T-helper 1 cell (primary cell): ENCODE results near the gene PTTG1.

Source experiments
- DNase-seq, 5 donors: peaks; one replicate each; pipeline ENCODE4 v3.0.0-alpha.2; 2012 to 2020
- total RNA-seq, 4 donors: gene quantifications; one replicate each; lab custom pipeline; 2026; lab: John Stamatoyannopoulos, UW

The PTTG1 gene
- total RNA-seq: 8.7 to 18.7 (median 14.9) reads per million in 4 donors

- DNase-seq: peak; percentile 80 to 97 (median 85)
Measured at GRCh38 chr5:160421625-160422258, at the start of gene PTTG1. PTTG1 (plus strand) TSS chr5:160421855; CDS start chr5:160422313, 458 bp downstream.

GRCh38 chr5:160375166-160375565 is 46.5 kb upstream of the PTTG1 start:
- DNase-seq: no peak

DNA sequence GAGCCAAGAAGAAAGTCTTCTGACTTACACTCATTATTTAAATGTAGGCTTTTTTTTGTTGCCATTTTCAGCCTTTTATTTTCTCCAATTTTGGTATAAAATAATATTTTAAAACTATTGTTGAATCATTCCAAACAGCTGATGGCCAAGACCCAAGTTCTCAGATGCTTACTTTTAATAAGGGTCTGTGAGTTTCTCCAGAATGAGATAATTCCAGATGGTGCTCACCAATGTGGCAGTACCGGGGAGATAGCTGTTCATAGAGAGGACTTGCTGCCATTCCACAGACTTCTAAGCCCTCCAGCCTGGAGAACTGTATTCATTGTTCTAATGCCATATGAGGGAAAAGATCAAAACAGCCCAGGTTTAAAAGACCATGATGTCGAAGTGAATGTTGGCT is 46.0 kb upstream of the PTTG1 start:
- no peak for DNase-seq

GRCh38 chr5:160376416-160376815 is 45.2 kb upstream of the PTTG1 start:
- no peak for DNase-seq

GRCh38 chr5:160377651-160378050 is 44.0 kb upstream of the PTTG1 start:
- DNase-seq: no peak

DNA sequence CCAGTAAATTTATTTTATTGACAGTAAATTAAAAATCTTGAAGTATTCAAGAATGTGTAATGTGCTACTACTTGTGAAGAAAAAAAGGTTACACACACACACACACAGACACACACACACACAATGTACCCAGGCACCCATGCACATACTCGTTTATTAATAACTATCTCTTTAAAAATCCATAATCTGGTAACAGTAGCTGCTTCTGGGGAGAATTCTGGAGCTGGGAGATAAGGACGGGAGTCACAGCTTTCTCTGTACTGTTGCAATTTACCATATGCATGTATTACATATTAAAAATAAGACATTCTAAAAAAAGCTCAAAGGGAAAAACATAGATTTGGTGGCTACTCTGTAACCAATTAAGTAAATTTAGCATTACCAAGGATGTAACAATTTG is 43.3 kb upstream of the PTTG1 start:
- no peak for DNase-seq

DNA sequence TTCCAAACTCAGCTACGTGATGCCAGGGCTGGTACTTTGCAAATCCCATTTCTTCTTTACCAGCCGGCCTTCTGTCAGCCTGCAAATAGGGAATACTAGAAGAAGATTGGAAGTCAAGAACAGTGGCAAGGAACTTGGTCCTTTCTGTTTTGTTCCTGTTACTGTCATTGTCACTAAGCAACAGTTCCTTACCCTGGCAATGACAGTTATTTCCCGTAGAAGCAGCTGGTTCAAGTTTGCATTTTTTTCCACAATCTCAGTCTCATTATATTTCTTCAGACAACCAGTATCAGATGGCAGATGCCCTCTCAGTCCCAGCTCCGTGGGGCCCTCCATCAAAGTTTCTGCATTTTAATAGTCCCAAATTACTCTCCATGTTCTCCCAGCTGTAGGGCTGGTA is 42.1 kb upstream of the PTTG1 start:
- DNase-seq: no peak

DNA sequence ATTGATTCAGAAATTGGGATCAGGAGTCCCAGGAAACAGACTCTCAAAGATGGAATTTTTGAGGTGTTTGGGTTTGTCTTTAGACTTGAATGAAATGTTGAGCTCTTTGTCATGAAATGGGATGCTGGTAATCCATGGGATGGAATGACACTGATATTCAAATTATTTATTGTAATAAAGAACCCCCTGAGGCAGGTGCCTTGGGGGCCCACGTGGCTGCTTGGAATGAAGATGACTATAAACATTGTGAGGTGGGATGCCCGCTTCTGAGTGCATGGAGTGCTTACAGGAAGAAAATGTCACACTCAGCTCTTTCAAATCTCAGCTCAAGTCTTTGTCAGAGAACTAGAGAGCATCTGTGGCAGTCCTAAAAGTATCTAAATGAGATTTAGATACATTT is 41.6 kb upstream of the PTTG1 start:
- no peak for DNase-seq

DNA sequence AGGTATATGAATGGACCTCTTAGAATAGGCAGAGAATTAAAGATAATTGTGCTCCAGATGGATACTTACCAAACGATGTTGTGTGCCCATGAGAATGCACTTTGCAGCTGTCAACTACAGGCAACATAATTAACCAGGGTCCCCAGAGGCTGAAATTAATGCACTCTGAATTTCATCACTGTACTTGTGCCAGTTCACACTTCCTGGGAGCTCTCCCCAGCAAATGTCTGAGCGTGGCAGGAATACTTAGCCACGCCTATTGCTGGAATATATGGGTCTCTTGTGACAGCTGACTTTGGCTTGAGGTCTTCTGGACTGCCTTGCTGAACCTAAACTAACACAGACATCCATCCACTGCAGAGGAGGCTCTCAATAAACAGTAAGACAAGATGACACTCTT is 39.3 kb upstream of the PTTG1 start:
- no peak for DNase-seq

GRCh38 chr5:160384681-160385080 is 37.0 kb upstream of the PTTG1 start:
- DNase-seq: no peak

GRCh38 chr5:160385496-160385895 is 36.2 kb upstream of the PTTG1 start:
- no peak for DNase-seq

DNA sequence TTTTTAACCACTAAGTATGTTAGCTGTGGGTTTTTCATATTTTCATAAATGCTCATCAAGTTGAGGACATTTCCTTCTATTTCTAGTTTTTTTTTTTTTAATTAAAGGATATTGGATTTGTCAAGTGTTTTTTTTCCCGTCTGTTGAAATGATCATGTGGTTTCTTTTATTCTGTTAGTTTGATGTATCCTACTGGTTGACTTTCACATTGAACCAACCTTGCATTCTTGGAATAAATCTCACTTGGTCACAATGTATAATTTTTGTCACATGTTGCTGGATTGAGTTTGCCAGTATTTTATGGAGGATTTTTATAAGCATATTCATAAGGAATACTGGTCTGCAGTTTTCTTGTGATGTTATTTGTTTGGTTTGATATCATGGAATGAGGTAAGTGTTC is 34.2 kb upstream of the PTTG1 start:
- DNase-seq: no peak

DNA sequence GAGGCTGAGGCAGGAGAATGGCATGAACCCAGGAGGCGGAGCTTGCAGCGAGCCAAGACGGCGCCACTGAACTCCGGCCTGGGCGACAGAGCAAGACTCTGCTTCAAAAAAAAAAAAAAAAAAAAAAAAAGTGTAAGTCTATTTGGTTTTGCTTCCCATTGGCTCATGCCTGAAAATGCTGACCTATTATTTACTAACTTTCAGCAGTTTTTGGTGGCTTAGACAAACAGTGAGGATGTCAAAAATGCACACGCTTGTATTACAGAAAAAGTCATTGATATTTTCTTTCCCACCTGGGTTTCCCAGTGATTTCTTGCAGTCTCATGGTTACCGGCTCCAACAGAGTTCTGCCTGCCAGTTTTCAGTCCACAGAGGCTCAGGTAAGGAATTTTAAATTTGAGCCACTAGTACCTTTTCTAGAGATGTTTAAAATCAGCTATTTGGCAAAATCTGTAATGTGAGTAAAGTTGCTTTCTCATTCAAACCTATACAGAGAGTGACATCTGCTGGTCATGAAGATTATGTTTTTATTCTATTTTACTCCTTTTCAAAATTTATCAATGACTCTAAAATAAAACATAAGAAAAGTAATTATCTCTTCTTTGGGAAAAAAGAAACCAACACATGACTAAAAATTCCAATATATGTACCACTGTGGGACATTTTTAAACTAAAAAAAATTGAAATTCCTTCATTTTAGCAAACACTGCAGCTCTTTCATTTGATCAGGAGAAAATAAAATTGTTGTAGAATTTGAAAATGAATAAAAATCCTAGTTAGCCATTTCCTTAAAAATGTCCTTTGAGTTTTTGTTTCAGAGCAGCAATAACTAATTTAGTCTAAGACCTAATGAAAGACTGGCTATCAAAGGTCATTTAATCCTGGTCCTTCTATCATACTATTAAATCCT is 30.6 kb upstream of the PTTG1 start:
- DNase-seq: no peak

DNA sequence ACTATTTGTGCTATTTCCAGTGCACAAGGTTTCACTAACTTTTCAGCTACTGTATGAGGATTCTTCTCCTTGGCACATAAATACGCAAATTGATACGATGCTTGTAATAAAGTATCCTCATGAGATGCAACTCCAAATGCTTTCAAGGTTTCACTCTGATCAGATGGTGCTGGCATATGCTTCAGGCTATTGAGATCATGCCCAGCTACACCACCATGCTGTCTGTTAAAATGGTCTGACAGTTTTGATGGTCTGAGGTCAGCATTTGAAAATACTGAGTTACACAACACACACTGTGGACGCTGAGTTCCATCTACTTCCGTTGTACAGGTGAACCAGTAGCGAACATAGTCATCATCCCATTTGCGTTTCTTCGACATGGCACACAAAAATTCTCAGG is 26.5 kb upstream of the PTTG1 start:
- no peak for DNase-seq

DNA sequence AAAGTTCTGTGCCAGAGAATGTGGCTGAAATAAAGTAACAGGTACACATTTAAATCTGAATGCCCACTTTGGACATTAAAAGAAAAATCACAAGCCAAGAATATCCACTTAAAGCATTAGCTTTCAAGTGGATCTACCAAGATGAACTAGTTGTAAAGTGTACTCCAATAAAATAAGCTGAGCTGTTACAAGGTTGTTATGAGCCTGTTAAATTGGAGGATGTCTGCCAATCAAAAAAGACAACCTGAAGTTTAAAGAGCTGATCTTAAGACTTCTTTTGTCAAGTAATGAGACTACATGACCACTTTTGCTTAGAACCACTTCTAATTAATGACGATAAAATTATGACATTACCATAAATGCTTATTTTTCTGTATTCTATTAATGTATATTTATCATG is 24.2 kb upstream of the PTTG1 start:
- DNase-seq: no peak

DNA sequence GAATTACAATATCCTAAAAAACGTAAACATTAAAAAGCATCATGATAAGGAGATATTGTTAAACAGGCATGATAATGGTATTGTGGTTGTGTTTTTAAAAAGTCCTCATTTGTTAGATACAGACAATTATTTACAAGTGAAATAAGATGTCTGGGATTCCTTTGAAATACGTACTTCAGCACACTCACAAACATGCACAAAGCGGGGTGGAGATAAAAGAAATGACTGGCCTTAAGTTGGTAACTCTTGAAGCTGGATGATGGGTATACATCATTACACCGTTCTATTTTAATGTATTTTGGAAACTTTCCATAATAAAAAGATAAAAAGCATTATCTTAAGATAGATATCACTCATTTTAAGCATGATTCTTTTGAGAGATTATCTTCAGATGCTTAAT is 22.8 kb upstream of the PTTG1 start:
- no peak for DNase-seq

DNA sequence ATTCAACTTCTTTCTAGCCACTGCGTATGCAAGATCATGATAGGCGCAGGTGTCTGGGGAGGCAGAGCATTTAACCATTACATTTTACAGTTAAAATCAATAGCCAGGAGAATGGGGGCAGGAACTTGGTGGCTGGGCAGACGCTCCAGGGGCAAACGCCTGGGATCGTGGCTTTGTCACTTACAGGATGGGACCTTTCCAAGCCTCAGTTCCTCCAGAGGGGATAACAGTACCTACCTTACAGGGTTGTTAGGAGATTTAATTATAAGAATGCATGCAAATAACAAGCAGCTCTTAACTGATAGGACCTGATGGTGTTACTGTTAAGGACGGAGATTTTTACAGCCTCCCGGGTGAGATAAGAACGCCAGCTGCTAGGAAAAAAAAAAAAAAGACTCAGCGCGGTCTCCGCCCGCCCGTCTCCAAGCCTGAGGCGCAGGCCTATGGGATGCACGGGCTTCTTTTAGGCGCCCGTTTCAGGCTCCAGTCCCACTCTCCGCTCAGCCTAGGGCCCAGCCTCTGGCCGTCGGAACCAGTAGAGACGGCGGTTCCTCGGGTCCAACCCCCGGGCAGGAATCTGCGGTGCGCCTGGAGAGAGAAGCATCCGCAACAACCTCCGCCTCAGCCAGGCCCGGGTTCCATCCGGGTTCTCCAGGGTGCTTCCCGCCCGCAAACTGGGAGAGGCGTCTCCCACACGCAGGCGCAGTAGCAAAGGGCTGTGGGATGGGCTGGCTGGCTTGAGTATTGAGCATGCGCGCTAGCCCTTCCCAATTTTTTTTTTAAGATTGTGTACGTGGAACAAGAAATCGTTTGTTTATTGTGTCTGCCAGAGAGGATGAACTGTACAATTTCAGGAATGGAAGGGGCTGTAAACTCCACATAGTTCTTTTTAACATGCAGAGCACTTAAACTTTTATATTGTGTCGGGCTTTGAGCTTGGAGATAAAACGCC is 22.0 kb upstream of the PTTG1 start, which contains the start of gene FAM200C:
FAM200C (minus strand) TSS at position 653 of the 952 bp plus-strand sequence. CDS start 4,564 bp downstream, outside the sequence.
- peak; percentile 38 to 77 (median 52) for DNase-seq

DNA sequence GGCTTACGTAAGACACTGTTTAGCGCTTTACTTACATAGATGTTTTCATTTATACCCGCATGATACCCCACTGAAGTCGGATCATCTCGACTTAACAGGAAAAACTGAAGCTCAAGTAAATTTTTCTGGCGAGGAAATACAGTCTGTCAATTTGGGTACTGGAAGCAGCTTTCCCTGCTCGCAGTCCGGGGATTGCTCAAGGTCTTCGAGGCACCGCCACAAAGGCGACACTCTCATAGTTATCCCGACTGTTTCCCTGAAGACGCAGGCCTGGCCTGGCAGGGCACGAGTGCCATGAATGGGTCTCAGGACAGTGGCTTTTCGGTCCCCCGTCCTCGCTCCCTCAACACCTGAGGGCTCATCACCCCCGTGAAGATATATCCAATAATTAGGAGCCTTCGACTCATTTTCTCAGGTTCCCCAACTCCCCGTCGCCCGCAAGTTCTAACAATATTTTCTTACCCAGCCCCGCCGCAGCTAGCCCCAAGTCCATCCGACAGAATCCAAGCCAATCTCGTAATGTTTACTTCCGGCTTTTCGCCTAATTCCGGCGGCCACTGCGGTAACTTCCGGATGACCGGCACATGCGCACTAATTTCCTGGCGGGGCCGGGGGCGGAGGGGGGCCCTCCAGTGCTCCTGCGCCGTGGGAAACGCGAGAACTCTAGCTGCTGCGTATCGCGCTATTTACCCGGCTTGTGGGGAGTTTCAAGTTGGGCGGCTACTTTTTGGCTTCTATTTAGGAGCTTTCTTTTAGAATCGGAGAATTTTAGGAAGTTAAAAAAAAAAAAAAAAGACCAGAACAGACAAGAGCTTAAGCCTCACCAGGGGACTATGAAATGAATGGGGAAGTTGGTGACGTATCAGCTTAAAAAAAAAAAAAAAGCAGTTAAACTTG is 2.8 kb upstream of the PTTG1 start, which contains the start of gene SLU7:
SLU7 (minus strand) TSS at position 521 of the 897 bp plus-strand sequence. CDS start 3,787 bp downstream, outside the sequence.
- peak; percentile 85 to 94 (median 89) for DNase-seq

GRCh38 chr5:160419458-160420330 is 2.0 kb upstream of the PTTG1 start:
- no peak for DNase-seq

- no peak for DNase-seq
Measured at GRCh38 chr5:160420331-160420610, 1.4 kb upstream of the PTTG1 start.

- DNase-seq: no peak
Measured at GRCh38 chr5:160423099-160423498, 1.4 kb downstream of the PTTG1 start.
